ENCODE measurements around the gene RPL11.

Gene RPL11

GRCh38 chr1:23736437-23737134 lies 45.0 kb downstream of the RPL11 start:
- no peak for DNase-seq

- no peak for DNase-seq
Measured at GRCh38 chr1:23741609-23742008, 50.0 kb downstream of the RPL11 start.

- peak; percentile 72 for DNase-seq
Measured at GRCh38 chr1:23742670-23743286, 51.2 kb downstream of the RPL11 start.

- peak; percentile 88 for DNase-seq
Measured at GRCh38 chr1:23743287-23744152, 51.9 kb downstream of the RPL11 start, which contains the start of gene ELOA. TSS of gene ELOA (plus strand) at chr1:23743471. CDS start at chr1:23743504, 33 bp downstream.

GRCh38 chr1:23745515-23745914 lies 53.9 kb downstream of the RPL11 start:
- DNase-seq, result peak; percentile 68
